Fibroblast of the conjunctiva (primary cell): ENCODE data around the gene NOXA1.
"Not testable (repeated sequence)": the region's sequence is repeated elsewhere in the genome, so short reads cannot be mapped to it uniquely, and the experiment has no call there.

ENCODE experiments used
- DNase-seq: peaks from one replicate; pipeline ENCODE4 v3.0.0-alpha.2; 2010; ENCODE audit warnings: low read depth

The NOXA1 gene

GRCh38 chr9:137465000-137465719 lies 42.0 kb downstream of the NOXA1 start:
- no peak for DNase-seq

- no peak for DNase-seq
These were observed 42.7 kb downstream of the NOXA1 start for GRCh38 chr9:137465720-137466388.

GRCh38 chr9:137466389-137467085 lies 43.3 kb downstream of the NOXA1 start:
- not testable (repeated sequence) for DNase-seq

GRCh38 chr9:137467161-137467581 lies 44.0 kb downstream of the NOXA1 start:
- DNase-seq: no peak

- no peak for DNase-seq
These were observed 44.7 kb downstream of the NOXA1 start for GRCh38 chr9:137467896-137468295.

GRCh38 chr9:137470785-137471184 lies 47.6 kb downstream of the NOXA1 start:
- no peak for DNase-seq

GRCh38 chr9:137474271-137474670 lies 51.1 kb downstream of the NOXA1 start:
- no peak for DNase-seq

- no peak for DNase-seq
These were observed 52.5 kb downstream of the NOXA1 start for GRCh38 chr9:137475666-137476065.

- no peak for DNase-seq
These were observed 53.7 kb downstream of the NOXA1 start for GRCh38 chr9:137476856-137477255.

- no peak for DNase-seq
These were observed 54.8 kb downstream of the NOXA1 start for GRCh38 chr9:137477778-137478612.

- DNase-seq: no peak
These were observed 55.4 kb downstream of the NOXA1 start for GRCh38 chr9:137478613-137478961.

GRCh38 chr9:137478962-137479861 lies 56.0 kb downstream of the NOXA1 start:
- no peak for DNase-seq

- no peak for DNase-seq
These were observed 56.9 kb downstream of the NOXA1 start for GRCh38 chr9:137479892-137480685.

- no peak for DNase-seq
These were observed 57.8 kb downstream of the NOXA1 start for GRCh38 chr9:137480686-137481683.

- peak; percentile 26 for DNase-seq
These were observed 59.0 kb downstream of the NOXA1 start for GRCh38 chr9:137482094-137482781.
